Coronary artery (tissue), 2 donors: ENCODE results near the gene CDH13.
"Not testable (repeated sequence)": the region's sequence is repeated elsewhere in the genome, so short reads cannot be mapped to it uniquely, and the experiment has no call there.

Experiments
- DNase-seq: peaks from one replicate; pipeline ENCODE4 v3.0.0-alpha.2; 2017; ENCODE audit warnings: low spot score
- H3K27ac ChIP-seq, 2 donors: fragments of 200-600 bp; sonication (generic); one replicate each; pipeline ENCODE4 v1.5.1; 2016 to 2019
- H3K4me3 ChIP-seq: fragments of 200-600 bp; sonication (generic); 2 replicates; pipeline ENCODE4 v1.5.1; 2016; ENCODE audit warnings: mild to moderate bottlenecking, moderate library complexity
- CTCF ChIP-seq: fragments of 200-600 bp; sonication (generic); IDR thresholded peaks from one replicate; pipeline ENCODE4 v1.5.1; 2019; ENCODE audit warnings: antibody characterized with exemption

CDH13 gene

GRCh38 chr16:82917886-82918595 is 291.3 kb downstream of the CDH13 start:
- Histone ChIP-seq H3K27ac (no peak overlapping the region), H3K4me3 (no peak overlapping the region)
- no peak for TF ChIP-seq CTCF
- no peak for DNase-seq

GRCh38 chr16:82924075-82924854 is 297.5 kb downstream of the CDH13 start:
- no peak for DNase-seq
- TF ChIP-seq CTCF: no peak
- H3K27ac ChIP-seq: no peak overlapping the region

GRCh38 chr16:82926500-82926899 is 299.7 kb downstream of the CDH13 start:
- no peak for DNase-seq
- Histone ChIP-seq H3K4me3 (no peak overlapping the region), H3K27ac (no peak overlapping the region)
- no peak for TF ChIP-seq CTCF

More at GRCh38 chr16:82924075-82924854, 297.5 kb downstream of the CDH13 start:
- H3K4me3 ChIP-seq: no peak overlapping the region

GRCh38 chr16:82933933-82934332 is 307.2 kb downstream of the CDH13 start:
- not testable (repeated sequence) for DNase-seq, H3K27ac ChIP-seq, H3K4me3 ChIP-seq

- H3K4me3 ChIP-seq: no peak overlapping the region
- no peak overlapping the region for H3K27ac ChIP-seq
- no peak for DNase-seq
- no peak for TF ChIP-seq CTCF
These were observed 309.0 kb downstream of the CDH13 start for GRCh38 chr16:82935766-82936165.

GRCh38 chr16:82936941-82937551 is 310.3 kb downstream of the CDH13 start:
- TF ChIP-seq CTCF: no peak
- no peak for DNase-seq
- H3K4me3 ChIP-seq: no peak overlapping the region
- H3K27ac ChIP-seq: no peak overlapping the region

GRCh38 chr16:82937926-82938520 is 311.3 kb downstream of the CDH13 start:
- no peak overlapping the region for H3K4me3 ChIP-seq
- no peak for TF ChIP-seq CTCF
- no peak for DNase-seq
- H3K27ac ChIP-seq: no peak overlapping the region
